PC-3 (cell line): ENCODE results near the gene ZIC4. TPM values are rescaled to one million over a fixed set of nuclear protein-coding genes. Genes with fewer than 3 reads are reported as not detected.

Experiments
- ATAC-seq: fragments of 200-7000 bp; cut with Tn5 transposase; 2 replicates; pipeline ENCODE4 v1.9.1; 2020; ENCODE audit warnings: mild to moderate bottlenecking, moderate library complexity
- BruUV-seq: library from RNA; stranded (reverse); fragments of 400-500 nt; replicated peaks from 2 replicates; lab custom pipeline; 2021; lab: Mats Ljungman, UMichigan
- CTCF ChIA-PET: fragments of 300-600 bp; sonication (Branson Sonifier 250); formaldehyde crosslinking; loops from one replicate; lab custom pipeline; 2022; ENCODE audit warnings: antibody characterized with exemption; lab: Charles Lee
- POLR2A ChIA-PET: fragments of 300-600 bp; sonication (Branson Sonifier 250); formaldehyde crosslinking; loops from one replicate; lab custom pipeline; 2022; ENCODE audit warnings: antibody characterized with exemption; ENCODE audit not compliant: unreplicated experiment; lab: Charles Lee
- DNase-seq: peaks from one replicate; pipeline ENCODE4 v3.0.0-alpha.2; 2015
- H2AFZ ChIP-seq: fragments of 300-600 bp; sonication (generic); 2 replicates; pipeline ENCODE4 v1.6.0; 2016; ENCODE audit warnings: antibody characterized with exemption, low read length
- H3F3A ChIP-seq: fragments of 300-600 bp; sonication (generic); one replicate; pipeline ENCODE4 v1.6.0; 2017; ENCODE audit warnings: antibody characterized with exemption, low read length, control low read depth, mild to moderate bottlenecking; ENCODE audit not compliant: unreplicated experiment
- H3K27ac ChIP-seq: fragments of 300-600 bp; sonication (generic); 2 replicates; pipeline ENCODE4 v1.5.1; 2016; ENCODE audit warnings: mild to moderate bottlenecking, low read length
- H3K27me3 ChIP-seq: fragments of 300-600 bp; sonication (generic); 2 replicates; pipeline ENCODE4 v1.6.1; 2016; ENCODE audit warnings: low read length, mixed read lengths
- H3K36me3 ChIP-seq: fragments of 300-600 bp; sonication (generic); 2 replicates; pipeline ENCODE4 v1.6.1; 2016; ENCODE audit warnings: low read depth, mixed run types, low read length, mixed read lengths
- H3K4me1 ChIP-seq: fragments of 300-600 bp; sonication (generic); 2 replicates; pipeline ENCODE4 v1.5.1; 2016; ENCODE audit warnings: low read length; ENCODE audit not compliant: insufficient read depth
- H3K4me2 ChIP-seq: fragments of 300-600 bp; sonication (generic); 2 replicates; pipeline ENCODE4 v1.6.0; 2016; ENCODE audit warnings: low read length
- H3K4me3 ChIP-seq: fragments of 300-600 bp; sonication (generic); 2 replicates; pipeline ENCODE4 v1.5.1; 2016; ENCODE audit warnings: mild to moderate bottlenecking, low read length, mixed read lengths
- H3K79me2 ChIP-seq: fragments of 300-600 bp; sonication (generic); 2 replicates; pipeline ENCODE4 v1.6.1; 2017; ENCODE audit warnings: low read length, mixed read lengths
- H3K9ac ChIP-seq: fragments of 300-600 bp; sonication (generic); 2 replicates; pipeline ENCODE4 v1.6.0; 2016; ENCODE audit warnings: mild to moderate bottlenecking, low read length
- H3K9me2 ChIP-seq: fragments of 300-600 bp; sonication (generic); replicated peaks from 2 replicates; pipeline ENCODE4 v1.6.1; 2016; ENCODE audit warnings: mixed run types, low read length, mixed read lengths
- H3K9me3 ChIP-seq: fragments of 300-600 bp; sonication (generic); 2 replicates; pipeline ENCODE4 v1.6.1; 2016; ENCODE audit warnings: low read length, mixed read lengths
- H4K20me1 ChIP-seq: fragments of 300-600 bp; sonication (generic); 2 replicates; pipeline ENCODE4 v1.6.1; 2016; ENCODE audit warnings: low read length, mixed read lengths
- EZH2 ChIP-seq: fragments of 300-600 bp; sonication (generic); IDR thresholded peaks from one replicate; pipeline ENCODE4 v1.6.1; 2017; ENCODE audit warnings: antibody characterized with exemption, mild to moderate bottlenecking, low read length; ENCODE audit not compliant: unreplicated experiment
- EZH2phosphoT487 ChIP-seq: fragments of 300-600 bp; sonication (generic); IDR thresholded peaks from 2 replicates; pipeline ENCODE4 v1.6.1; 2018; ENCODE audit warnings: mild to moderate bottlenecking, antibody characterized with exemption, low read length, borderline replicate concordance
- intact Hi-C: fragments of 100-400 bp; cut with micrococcal nuclease; formaldehyde crosslinking; loops from 2 replicates; pipeline ENCODE4 v1.9.0; 2023
- total RNA-seq: library from RNA; depleted of rRNA; stranded (reverse); fragments of >200 nt; gene quantifications from 2 replicates; pipeline ENCODE4 v1.2.3, GENCODE V29; 2014
- TF ChIP-seq, protein P1 (sequence below): fragments of 300-600 bp; sonication (generic); conservative IDR thresholded peaks from 2 replicates; pipeline ENCODE4 v1.5.1; 2017; ENCODE audit warnings: antibody characterized with exemption, low read depth, mild to moderate bottlenecking, low read length

ZIC4 gene
- total RNA-seq, 1 experiment from 2014 or later: not detected

DNA sequence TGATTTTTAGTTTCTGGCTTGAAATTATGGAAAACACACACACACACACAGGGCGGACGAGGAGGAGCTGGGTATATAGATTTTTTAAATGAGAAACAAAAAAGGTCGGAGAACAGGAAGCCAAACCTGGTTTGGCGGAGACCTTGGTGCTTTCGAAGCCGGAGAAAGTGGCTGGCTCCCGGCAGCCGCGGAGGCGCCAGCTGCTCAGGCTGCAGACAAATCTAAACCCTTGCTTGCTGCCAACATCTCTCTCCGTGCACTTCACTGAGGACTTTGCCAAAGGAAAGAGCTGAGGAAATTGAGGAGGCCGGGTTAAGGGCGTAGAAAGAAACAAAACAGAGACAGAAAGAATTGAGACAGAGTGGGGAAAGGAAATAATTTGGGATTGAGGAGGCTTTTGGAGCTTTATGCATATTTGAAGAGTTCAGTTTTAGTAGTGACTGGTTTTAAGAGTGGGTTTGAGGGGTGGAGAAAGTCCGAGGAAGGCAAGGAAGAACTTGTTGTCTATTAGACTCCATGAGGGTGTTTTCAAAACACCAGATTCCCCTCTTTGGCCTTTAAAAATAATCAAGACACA lies 5.0 kb upstream of the ZIC4 start:
- Histone ChIP-seq H3K4me1 (no peaks in the 10 kb centered on the region), H2AFZ (no peak overlapping the region), H3F3A (no peaks in the 10 kb centered on the region), H3K4me3 (no peak overlapping the region), H3K4me2 (no peak overlapping the region), H3K36me3 (no peaks in the 10 kb centered on the region), H3K9me3 (no peaks in the 10 kb centered on the region), H4K20me1 (no peaks in the 10 kb centered on the region), H3K9me2 (no peaks in the 10 kb centered on the region), H3K9ac (no peak overlapping the region), H3K79me2 (no peaks in the 10 kb centered on the region), H3K27ac (no peak overlapping the region), H3K27me3 (peaks cover 87% of the 10 kb centered on the region)
- BruUV-seq: no TSS peak
- intact Hi-C loops: no loop called here
- TF ChIP-seq EZH2phosphoT487: no peak
- no peak for TF ChIP-seq EZH2
- TF ChIP-seq, protein P1, sequence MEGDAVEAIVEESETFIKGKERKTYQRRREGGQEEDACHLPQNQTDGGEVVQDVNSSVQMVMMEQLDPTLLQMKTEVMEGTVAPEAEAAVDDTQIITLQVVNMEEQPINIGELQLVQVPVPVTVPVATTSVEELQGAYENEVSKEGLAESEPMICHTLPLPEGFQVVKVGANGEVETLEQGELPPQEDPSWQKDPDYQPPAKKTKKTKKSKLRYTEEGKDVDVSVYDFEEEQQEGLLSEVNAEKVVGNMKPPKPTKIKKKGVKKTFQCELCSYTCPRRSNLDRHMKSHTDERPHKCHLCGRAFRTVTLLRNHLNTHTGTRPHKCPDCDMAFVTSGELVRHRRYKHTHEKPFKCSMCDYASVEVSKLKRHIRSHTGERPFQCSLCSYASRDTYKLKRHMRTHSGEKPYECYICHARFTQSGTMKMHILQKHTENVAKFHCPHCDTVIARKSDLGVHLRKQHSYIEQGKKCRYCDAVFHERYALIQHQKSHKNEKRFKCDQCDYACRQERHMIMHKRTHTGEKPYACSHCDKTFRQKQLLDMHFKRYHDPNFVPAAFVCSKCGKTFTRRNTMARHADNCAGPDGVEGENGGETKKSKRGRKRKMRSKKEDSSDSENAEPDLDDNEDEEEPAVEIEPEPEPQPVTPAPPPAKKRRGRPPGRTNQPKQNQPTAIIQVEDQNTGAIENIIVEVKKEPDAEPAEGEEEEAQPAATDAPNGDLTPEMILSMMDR: no peak
- POLR2A ChIA-PET: no interaction called here
- ATAC-seq: no peak
- DNase-seq: no peak
- CTCF ChIA-PET: no interaction called here

GRCh38 chr3:147410526-147411237 lies 4.3 kb upstream of the ZIC4 start:
- H3K9me3 ChIP-seq: no peaks in the 10 kb centered on the region
- H3K9ac ChIP-seq: no peak overlapping the region
- H3K9me2 ChIP-seq: no peaks in the 10 kb centered on the region
- no peaks in the 10 kb centered on the region for H4K20me1 ChIP-seq
- H3K27me3 ChIP-seq: peaks cover 88% of the 10 kb centered on the region
- BruUV-seq: no TSS peak
- ChIA-PET POLR2A (no interaction called here), CTCF (no interaction called here)
- TF ChIP-seq EZH2phosphoT487 (no peak), EZH2 (no peak)
- TF ChIP-seq, protein P1: no peak
- intact Hi-C loops: no loop called here
- H3K36me3 ChIP-seq: no peaks in the 10 kb centered on the region
- H3F3A ChIP-seq: no peaks in the 10 kb centered on the region
- no peaks in the 10 kb centered on the region for H3K4me1 ChIP-seq
- H3K4me2 ChIP-seq: no peak overlapping the region
- no peaks in the 10 kb centered on the region for H3K79me2 ChIP-seq
- no peak for ATAC-seq
- DNase-seq: no peak
- H3K27ac ChIP-seq: no peak overlapping the region
- no peak overlapping the region for H2AFZ ChIP-seq
- H3K4me3 ChIP-seq: no peak overlapping the region

- no peaks in the 10 kb centered on the region for H3K79me2 ChIP-seq
- no peak overlapping the region for H3K4me3 ChIP-seq
- no peak overlapping the region for H2AFZ ChIP-seq
- H4K20me1 ChIP-seq: no peaks in the 10 kb centered on the region
- peaks cover 88% of the 10 kb centered on the region for H3K27me3 ChIP-seq
- DNase-seq (no peak), ATAC-seq (no peak)
- H3K27ac ChIP-seq: no peak overlapping the region
- intact Hi-C loops: no loop called here
- H3K9me2 ChIP-seq: no peaks in the 10 kb centered on the region
- no peak overlapping the region for H3K9ac ChIP-seq
- POLR2A ChIA-PET: no interaction called here
- CTCF ChIA-PET: no interaction called here
- no peaks in the 10 kb centered on the region for H3K4me1 ChIP-seq
- H3F3A ChIP-seq: no peaks in the 10 kb centered on the region
- no peaks in the 10 kb centered on the region for H3K36me3 ChIP-seq
- no peaks in the 10 kb centered on the region for H3K9me3 ChIP-seq
- no peak overlapping the region for H3K4me2 ChIP-seq
- BruUV-seq: no TSS peak
- TF ChIP-seq EZH2 (no peak), EZH2phosphoT487 (no peak)
- TF ChIP-seq, protein P1: no peak
Measured at GRCh38 chr3:147410116-147410525, 3.8 kb upstream of the ZIC4 start.
